Stimulated activated CD4-positive, alpha-beta T cell treated with anti-CD3 and anti-CD28 coated beads, Interleukin-12 subunit alpha, Interleukin-12 subunit beta, amount 100 ng/mL, for 4 hours (primary cell): ENCODE results near the gene TMEM82.

Experiments used
- DNase-seq: peaks from one replicate; pipeline ENCODE4 v3.0.0-alpha.2; 2020

TMEM82 gene

GRCh38 chr1:15736892-15737261, 5.4 kb upstream of the TMEM82 start:
- DNase-seq: no peak

- DNase-seq: no peak
These were observed 4.7 kb upstream of the TMEM82 start for GRCh38 chr1:15737324-15738319.

GRCh38 chr1:15738416-15739113, 3.7 kb upstream of the TMEM82 start:
- DNase-seq: no peak

- no peak for DNase-seq
These were observed 3.0 kb upstream of the TMEM82 start for GRCh38 chr1:15739259-15739658.

GRCh38 chr1:15739745-15740144, 2.6 kb upstream of the TMEM82 start:
- no peak for DNase-seq

GRCh38 chr1:15740924-15741850, 1.1 kb upstream of the TMEM82 start:
- DNase-seq: peak; percentile 61

- DNase-seq: no peak
These were observed 1.9 kb downstream of the TMEM82 start for GRCh38 chr1:15744122-15744679.

GRCh38 chr1:15747378-15747777, 5.1 kb downstream of the TMEM82 start:
- DNase-seq: no peak

GRCh38 chr1:15748264-15748663, 6.0 kb downstream of the TMEM82 start:
- no peak for DNase-seq

GRCh38 chr1:15748690-15749398, 6.5 kb downstream of the TMEM82 start:
- DNase-seq: no peak

GRCh38 chr1:15749399-15750291, 7.3 kb downstream of the TMEM82 start:
- DNase-seq: no peak

GRCh38 chr1:15750924-15751323, 8.6 kb downstream of the TMEM82 start:
- no peak for DNase-seq

- DNase-seq: no peak
These were observed 9.4 kb downstream of the TMEM82 start for GRCh38 chr1:15751717-15752116.

GRCh38 chr1:15753776-15754175, 11.5 kb downstream of the TMEM82 start:
- no peak for DNase-seq

GRCh38 chr1:15755021-15755645, 12.8 kb downstream of the TMEM82 start:
- no peak for DNase-seq

GRCh38 chr1:15755646-15756040, 13.3 kb downstream of the TMEM82 start:
- no peak for DNase-seq

- no peak for DNase-seq
These were observed 14.1 kb downstream of the TMEM82 start for GRCh38 chr1:15756143-15757015.

- no peak for DNase-seq
These were observed 14.8 kb downstream of the TMEM82 start for GRCh38 chr1:15757016-15757543.
